ENCODE results near the gene C4B.
"Not testable (repeated sequence)": the region's sequence is repeated elsewhere in the genome, so short reads cannot be mapped to it uniquely, and the experiment has no call there.

Gene C4B

DNA sequence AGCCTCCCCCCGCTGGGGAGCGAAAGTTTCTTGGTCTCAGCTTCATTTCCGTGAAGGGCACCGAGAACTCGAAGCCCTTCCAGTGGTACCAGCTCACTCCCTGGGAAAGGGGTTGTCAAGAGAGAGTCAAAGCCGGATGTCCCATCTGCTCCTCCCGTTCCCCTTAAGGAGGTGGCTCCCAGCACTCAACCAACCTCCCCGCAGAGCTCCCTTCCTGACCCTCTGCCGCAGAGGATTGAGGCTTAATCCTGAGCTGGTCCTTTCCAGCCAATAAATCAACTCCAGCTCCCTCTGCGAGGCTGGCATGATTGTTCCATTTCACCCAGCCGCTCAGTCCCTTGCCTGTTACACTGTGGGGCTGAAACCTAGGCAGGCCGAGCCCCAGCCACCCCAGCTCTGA is 6.0 kb upstream of the C4B start:
- H2AFZ ChIP-seq (ENCODE audit: low read length, unreplicated experiment); H3K27ac ChIP-seq (ENCODE audit: low read depth, low read length); H3K36me3 ChIP-seq (ENCODE audit: insufficient read depth, low read length); H3K27me3 ChIP-seq (ENCODE audit: insufficient read depth, low read length); H3K4me3 ChIP-seq (ENCODE audit: low read depth, low read length); H3K79me2 ChIP-seq (ENCODE audit: control insufficient read depth, insufficient read depth, low read length, unreplicated experiment); H3K4me1 ChIP-seq (ENCODE audit: control insufficient read depth, insufficient read depth, low read length, unreplicated experiment): not testable (repeated sequence)

GRCh38 chr6:32009537-32009936 is 5.1 kb upstream of the C4B start:
- not testable (repeated sequence) for H3K36me3 ChIP-seq (ENCODE audit: insufficient read depth, low read length); H2AFZ ChIP-seq (ENCODE audit: low read length, unreplicated experiment); H3K27me3 ChIP-seq (ENCODE audit: insufficient read depth, low read length); H3K27ac ChIP-seq (ENCODE audit: low read depth, low read length); H3K4me1 ChIP-seq (ENCODE audit: control insufficient read depth, insufficient read depth, low read length, unreplicated experiment); H3K79me2 ChIP-seq (ENCODE audit: control insufficient read depth, insufficient read depth, low read length, unreplicated experiment); H3K4me3 ChIP-seq (ENCODE audit: low read depth, low read length)

DNA sequence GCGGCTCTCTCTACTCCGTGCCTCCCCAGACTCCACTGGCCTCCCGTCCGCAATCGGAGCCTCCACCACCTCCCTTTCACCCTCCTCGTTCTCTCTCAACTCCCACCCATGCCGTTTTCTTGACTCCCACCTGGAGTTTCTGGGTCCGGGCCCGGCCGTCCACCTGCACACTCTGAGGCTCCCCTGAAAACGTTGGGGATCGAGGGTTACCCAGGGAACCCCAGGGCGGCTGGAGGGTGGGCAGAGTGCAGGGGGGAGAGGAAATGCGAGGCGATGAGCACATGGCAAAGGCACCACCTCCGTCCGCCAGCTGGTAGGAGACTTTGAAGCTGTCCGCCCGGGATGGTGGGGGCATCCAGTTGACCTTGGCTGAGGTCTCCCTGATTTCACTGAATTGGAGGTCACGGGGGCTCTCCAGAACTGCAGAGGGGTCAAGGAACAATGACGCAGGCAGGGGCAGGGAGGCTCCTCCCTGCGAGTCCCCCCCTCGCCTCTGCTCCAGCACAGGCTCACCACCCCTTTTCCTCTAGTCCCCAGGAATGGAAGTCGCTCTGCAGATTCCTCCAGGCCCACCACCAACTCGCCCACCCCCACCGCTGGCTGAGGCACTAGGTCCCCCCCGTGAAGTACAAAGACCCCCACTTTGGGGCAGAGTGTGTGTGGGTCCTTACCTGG is 3.6 kb upstream of the C4B start:
- not testable (repeated sequence) for H3K27me3 ChIP-seq (ENCODE audit: insufficient read depth, low read length); H3K4me1 ChIP-seq (ENCODE audit: control insufficient read depth, insufficient read depth, low read length, unreplicated experiment); H3K4me3 ChIP-seq (ENCODE audit: low read depth, low read length); H2AFZ ChIP-seq (ENCODE audit: low read length, unreplicated experiment); H3K27ac ChIP-seq (ENCODE audit: low read depth, low read length); H3K36me3 ChIP-seq (ENCODE audit: insufficient read depth, low read length); H3K79me2 ChIP-seq (ENCODE audit: control insufficient read depth, insufficient read depth, low read length, unreplicated experiment)

GRCh38 chr6:32012941-32013617 is 1.5 kb upstream of the C4B start:
- not testable (repeated sequence) for H3K4me3 ChIP-seq (ENCODE audit: low read depth, low read length); H3K4me1 ChIP-seq (ENCODE audit: control insufficient read depth, insufficient read depth, low read length, unreplicated experiment); H3K36me3 ChIP-seq (ENCODE audit: insufficient read depth, low read length); H2AFZ ChIP-seq (ENCODE audit: low read length, unreplicated experiment); H3K27me3 ChIP-seq (ENCODE audit: insufficient read depth, low read length); H3K79me2 ChIP-seq (ENCODE audit: control insufficient read depth, insufficient read depth, low read length, unreplicated experiment); H3K27ac ChIP-seq (ENCODE audit: low read depth, low read length)

- H3K4me3 ChIP-seq (ENCODE audit: low read depth, low read length); H3K4me1 ChIP-seq (ENCODE audit: control insufficient read depth, insufficient read depth, low read length, unreplicated experiment); H3K27ac ChIP-seq (ENCODE audit: low read depth, low read length); H2AFZ ChIP-seq (ENCODE audit: low read length, unreplicated experiment); H3K27me3 ChIP-seq (ENCODE audit: insufficient read depth, low read length); H3K79me2 ChIP-seq (ENCODE audit: control insufficient read depth, insufficient read depth, low read length, unreplicated experiment); H3K36me3 ChIP-seq (ENCODE audit: insufficient read depth, low read length): not testable (repeated sequence)
Measured at GRCh38 chr6:32013738-32014137, 857 bp upstream of the C4B start.

GRCh38 chr6:32022100-32022499 is 7.5 kb downstream of the C4B start:
- H3K4me3 ChIP-seq (ENCODE audit: low read depth, low read length); H3K79me2 ChIP-seq (ENCODE audit: control insufficient read depth, insufficient read depth, low read length, unreplicated experiment); H3K4me1 ChIP-seq (ENCODE audit: control insufficient read depth, insufficient read depth, low read length, unreplicated experiment); H3K27me3 ChIP-seq (ENCODE audit: insufficient read depth, low read length); H3K36me3 ChIP-seq (ENCODE audit: insufficient read depth, low read length); H2AFZ ChIP-seq (ENCODE audit: low read length, unreplicated experiment); H3K27ac ChIP-seq (ENCODE audit: low read depth, low read length): not testable (repeated sequence)

GRCh38 chr6:32028631-32029030 is 14.0 kb downstream of the C4B start:
- H3K79me2 ChIP-seq (ENCODE audit: control insufficient read depth, insufficient read depth, low read length, unreplicated experiment); H3K4me1 ChIP-seq (ENCODE audit: control insufficient read depth, insufficient read depth, low read length, unreplicated experiment); H2AFZ ChIP-seq (ENCODE audit: low read length, unreplicated experiment); H3K27ac ChIP-seq (ENCODE audit: low read depth, low read length); H3K4me3 ChIP-seq (ENCODE audit: low read depth, low read length); H3K36me3 ChIP-seq (ENCODE audit: insufficient read depth, low read length); H3K27me3 ChIP-seq (ENCODE audit: insufficient read depth, low read length): not testable (repeated sequence)

GRCh38 chr6:32029553-32029952 is 15.0 kb downstream of the C4B start:
- H3K4me1 ChIP-seq (ENCODE audit: control insufficient read depth, insufficient read depth, low read length, unreplicated experiment); H3K36me3 ChIP-seq (ENCODE audit: insufficient read depth, low read length): not testable (repeated sequence)

DNA sequence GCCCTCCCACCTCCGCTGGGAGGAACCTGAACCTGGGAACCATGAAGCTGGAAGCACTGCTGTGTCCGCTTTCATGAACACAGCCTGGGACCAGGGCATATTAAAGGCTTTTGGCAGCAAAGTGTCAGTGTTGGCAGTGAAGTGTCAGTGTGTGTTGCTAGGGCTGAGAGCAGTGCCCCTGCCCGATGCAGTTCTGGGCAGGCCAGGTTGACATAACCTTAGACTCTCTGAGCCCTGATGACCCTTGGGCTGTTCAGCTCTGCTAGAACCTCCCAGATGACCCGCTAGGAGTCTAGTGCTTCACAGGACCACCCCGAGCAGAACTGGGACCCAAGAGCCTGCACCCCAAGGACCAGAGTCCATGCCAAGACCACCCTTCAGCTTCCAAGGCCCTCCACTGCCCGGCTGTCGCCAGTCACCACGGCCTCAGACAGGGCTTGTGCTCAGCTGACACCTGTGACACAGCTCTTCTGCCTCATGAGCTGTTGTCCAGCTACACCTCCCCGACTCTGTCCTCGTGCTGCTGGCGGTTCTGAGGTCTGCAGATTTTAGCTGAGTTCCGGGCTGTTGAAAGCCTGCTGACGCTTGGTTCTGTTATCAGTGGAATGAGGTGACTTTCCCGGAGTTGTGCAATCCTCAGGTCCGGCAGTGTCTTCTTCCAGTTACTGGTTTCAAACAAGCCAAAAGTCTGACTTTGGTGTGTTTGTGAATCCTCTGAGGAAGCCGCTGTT is 20.9 kb downstream of the C4B start:
- H3K27me3 ChIP-seq (ENCODE audit: insufficient read depth, low read length); H2AFZ ChIP-seq (ENCODE audit: low read length, unreplicated experiment); H3K27ac ChIP-seq (ENCODE audit: low read depth, low read length); H3K4me3 ChIP-seq (ENCODE audit: low read depth, low read length); H3K79me2 ChIP-seq (ENCODE audit: control insufficient read depth, insufficient read depth, low read length, unreplicated experiment); H3K4me1 ChIP-seq (ENCODE audit: control insufficient read depth, insufficient read depth, low read length, unreplicated experiment); H3K36me3 ChIP-seq (ENCODE audit: insufficient read depth, low read length): not testable (repeated sequence)

More at GRCh38 chr6:32029553-32029952, 15.0 kb downstream of the C4B start:
- H3K79me2 ChIP-seq (ENCODE audit: control insufficient read depth, insufficient read depth, low read length, unreplicated experiment); H3K27me3 ChIP-seq (ENCODE audit: insufficient read depth, low read length); H2AFZ ChIP-seq (ENCODE audit: low read length, unreplicated experiment); H3K4me3 ChIP-seq (ENCODE audit: low read depth, low read length); H3K27ac ChIP-seq (ENCODE audit: low read depth, low read length): not testable (repeated sequence)

DNA sequence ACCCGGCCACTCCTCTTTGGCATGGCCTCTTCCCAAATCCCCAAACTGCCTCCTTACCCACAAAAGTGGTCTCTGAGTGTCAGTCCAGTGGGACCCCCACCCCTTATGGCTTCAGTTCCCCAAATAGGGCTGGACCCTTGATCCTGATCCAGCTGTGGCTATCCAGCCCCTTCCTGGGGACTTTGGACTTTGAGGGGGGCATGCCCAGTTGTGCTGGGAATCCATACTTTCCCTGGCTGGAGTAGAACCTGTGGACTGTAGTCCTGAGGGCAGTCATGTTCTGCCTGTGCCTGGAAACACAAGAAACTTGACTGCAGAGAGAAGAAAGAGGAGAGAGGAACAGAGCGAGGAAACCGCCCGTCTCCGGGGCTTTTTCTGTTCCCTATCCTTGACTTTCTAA is 22.5 kb downstream of the C4B start:
- not testable (repeated sequence) for H3K4me1 ChIP-seq (ENCODE audit: control insufficient read depth, insufficient read depth, low read length, unreplicated experiment); H3K36me3 ChIP-seq (ENCODE audit: insufficient read depth, low read length); H3K4me3 ChIP-seq (ENCODE audit: low read depth, low read length); H3K27me3 ChIP-seq (ENCODE audit: insufficient read depth, low read length); H3K27ac ChIP-seq (ENCODE audit: low read depth, low read length); H3K79me2 ChIP-seq (ENCODE audit: control insufficient read depth, insufficient read depth, low read length, unreplicated experiment); H2AFZ ChIP-seq (ENCODE audit: low read length, unreplicated experiment)

Data from ACC112 (cell line).